PC-9 (cell line): Measurements from ENCODE around the gene METTL2B.
"Not testable (repeated sequence)": the region's sequence is repeated elsewhere in the genome, so short reads cannot be mapped to it uniquely, and the experiment has no call there.

Source experiments
- EZH2 ChIP-seq: fragments of 200-600 bp; sonication (generic); IDR thresholded peaks from 2 replicates; pipeline ENCODE4 v1.8.0; 2017; ENCODE audit warnings: antibody characterized with exemption, low read depth
- TF ChIP-seq, protein P1 (sequence below): fragments of 200-600 bp; sonication (generic); conservative IDR thresholded peaks from 2 replicates; pipeline ENCODE4 v1.6.1; 2017; ENCODE audit warnings: mixed run types, antibody characterized with exemption, mild to moderate bottlenecking, moderate library complexity

DNA sequence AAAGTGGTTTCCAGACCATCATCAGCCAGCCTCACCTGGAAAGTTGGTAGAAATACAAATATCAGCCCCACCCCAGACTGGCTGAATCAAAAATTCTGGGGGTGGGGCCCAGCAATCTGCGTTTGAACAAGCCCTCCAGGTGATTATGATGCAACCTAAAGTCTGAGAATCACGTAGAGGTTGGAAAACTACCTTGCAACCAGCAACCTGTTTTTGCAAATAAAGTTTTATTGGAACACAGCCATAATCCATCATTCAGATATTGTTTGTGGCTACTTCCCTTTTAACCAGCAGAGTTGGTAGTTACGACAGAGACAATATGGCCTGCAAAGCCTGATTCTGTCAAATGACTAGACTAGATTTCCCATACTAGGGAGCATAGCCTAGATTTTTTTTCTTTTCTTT, 49.5 kb downstream of the METTL2B start:
- TF ChIP-seq, protein P1, sequence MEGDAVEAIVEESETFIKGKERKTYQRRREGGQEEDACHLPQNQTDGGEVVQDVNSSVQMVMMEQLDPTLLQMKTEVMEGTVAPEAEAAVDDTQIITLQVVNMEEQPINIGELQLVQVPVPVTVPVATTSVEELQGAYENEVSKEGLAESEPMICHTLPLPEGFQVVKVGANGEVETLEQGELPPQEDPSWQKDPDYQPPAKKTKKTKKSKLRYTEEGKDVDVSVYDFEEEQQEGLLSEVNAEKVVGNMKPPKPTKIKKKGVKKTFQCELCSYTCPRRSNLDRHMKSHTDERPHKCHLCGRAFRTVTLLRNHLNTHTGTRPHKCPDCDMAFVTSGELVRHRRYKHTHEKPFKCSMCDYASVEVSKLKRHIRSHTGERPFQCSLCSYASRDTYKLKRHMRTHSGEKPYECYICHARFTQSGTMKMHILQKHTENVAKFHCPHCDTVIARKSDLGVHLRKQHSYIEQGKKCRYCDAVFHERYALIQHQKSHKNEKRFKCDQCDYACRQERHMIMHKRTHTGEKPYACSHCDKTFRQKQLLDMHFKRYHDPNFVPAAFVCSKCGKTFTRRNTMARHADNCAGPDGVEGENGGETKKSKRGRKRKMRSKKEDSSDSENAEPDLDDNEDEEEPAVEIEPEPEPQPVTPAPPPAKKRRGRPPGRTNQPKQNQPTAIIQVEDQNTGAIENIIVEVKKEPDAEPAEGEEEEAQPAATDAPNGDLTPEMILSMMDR, result not testable (repeated sequence)
- not testable (repeated sequence) for TF ChIP-seq EZH2
